ENCODE results near the gene SYNE1.

DNA sequence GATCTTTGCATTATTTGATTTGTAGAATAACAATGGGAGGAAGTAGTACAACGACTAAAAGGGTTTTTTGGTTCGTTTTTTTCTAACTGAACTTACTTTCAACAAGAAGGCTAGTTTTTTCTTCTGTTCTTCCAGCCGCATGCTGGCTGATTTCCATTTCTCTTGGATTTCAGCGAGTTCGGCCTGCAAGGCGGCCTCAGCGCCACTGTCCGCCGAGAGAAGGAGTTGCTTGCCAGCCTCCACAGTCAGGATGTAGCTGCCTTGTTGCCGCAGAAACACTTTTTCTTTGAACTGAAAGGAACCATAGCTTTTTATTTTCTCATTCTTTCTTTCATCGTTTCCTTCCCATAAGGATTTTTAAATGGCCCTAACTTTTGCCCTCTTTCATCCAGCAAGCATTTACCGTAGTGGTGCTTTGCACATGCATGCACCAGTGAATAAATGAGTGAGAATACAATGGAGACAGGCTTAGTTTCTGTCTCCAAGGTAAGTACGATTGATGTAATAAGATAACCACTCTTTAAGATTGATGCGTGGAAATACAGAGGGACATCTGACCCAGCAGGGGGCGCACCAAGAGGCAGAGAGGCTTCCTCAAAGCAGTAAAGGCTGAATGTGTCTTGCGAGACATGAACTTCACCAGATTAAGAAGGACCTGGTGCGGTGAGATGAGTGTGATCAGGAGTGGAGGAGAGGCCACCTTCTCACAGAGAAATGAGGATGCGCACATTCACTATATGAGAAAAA is 430.9 kb downstream of the SYNE1 start:
- TF ChIP-seq YY1 (IDR thresholded peaks at IDR 0.05; ENCODE audit: insufficient read depth, insufficient read length) (no peak), SUZ12 (IDR thresholded peaks at IDR 0.05; ENCODE audit: extremely low read depth, insufficient read depth, insufficient read length) (no peak)
